ENCODE data around the gene ITGAV.

- TF ChIP-seq SUZ12 (IDR thresholded peaks at IDR 0.05; ENCODE audit: extremely low read depth, insufficient read depth, insufficient read length) (no peak), YY1 (IDR thresholded peaks at IDR 0.05; ENCODE audit: insufficient read depth, insufficient read length) (no peak)
Observed at GRCh38 chr2:186716899-186717298, 127.0 kb downstream of the ITGAV start.

Measured in NT2/D1 (cell line).